ENCODE measurements around the gene CCDC9B.

The CCDC9B gene

DNA sequence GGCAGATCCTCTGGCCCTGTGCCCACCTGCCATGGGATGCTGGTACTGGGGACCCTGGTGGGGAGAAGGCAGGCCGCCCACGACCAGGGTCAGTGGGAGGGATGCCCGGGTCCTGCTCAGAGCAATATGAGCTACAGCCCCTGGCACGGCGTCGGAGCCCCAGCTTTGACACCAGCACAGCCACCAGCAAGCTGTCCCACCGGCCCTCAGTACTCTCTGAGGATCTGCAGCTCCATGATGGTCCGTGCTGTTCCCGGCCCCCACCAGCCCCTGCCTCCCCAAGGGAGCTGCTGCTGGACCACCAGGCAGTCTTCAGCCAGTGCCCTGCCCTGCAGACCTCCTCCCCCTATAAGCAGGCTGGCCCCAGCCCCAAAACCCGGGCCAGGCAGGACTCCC lies 28.7 kb upstream of the CCDC9B start:
- no peak overlapping the region for H3K27ac ChIP-seq (ENCODE audit: low read depth, low read length)
- H3K36me3 ChIP-seq (ENCODE audit: control insufficient read depth, low read length) = no peaks in the 10 kb centered on the region
- peaks cover 16% of the 10 kb centered on the region for H3K4me1 ChIP-seq (ENCODE audit: control insufficient read depth, low read length)
- TF ChIP-seq EZH2phosphoT487 (IDR thresholded peaks at IDR 0.05; ENCODE audit: borderline replicate concordance, low read length) = no peak
- TF ChIP-seq, protein P1, sequence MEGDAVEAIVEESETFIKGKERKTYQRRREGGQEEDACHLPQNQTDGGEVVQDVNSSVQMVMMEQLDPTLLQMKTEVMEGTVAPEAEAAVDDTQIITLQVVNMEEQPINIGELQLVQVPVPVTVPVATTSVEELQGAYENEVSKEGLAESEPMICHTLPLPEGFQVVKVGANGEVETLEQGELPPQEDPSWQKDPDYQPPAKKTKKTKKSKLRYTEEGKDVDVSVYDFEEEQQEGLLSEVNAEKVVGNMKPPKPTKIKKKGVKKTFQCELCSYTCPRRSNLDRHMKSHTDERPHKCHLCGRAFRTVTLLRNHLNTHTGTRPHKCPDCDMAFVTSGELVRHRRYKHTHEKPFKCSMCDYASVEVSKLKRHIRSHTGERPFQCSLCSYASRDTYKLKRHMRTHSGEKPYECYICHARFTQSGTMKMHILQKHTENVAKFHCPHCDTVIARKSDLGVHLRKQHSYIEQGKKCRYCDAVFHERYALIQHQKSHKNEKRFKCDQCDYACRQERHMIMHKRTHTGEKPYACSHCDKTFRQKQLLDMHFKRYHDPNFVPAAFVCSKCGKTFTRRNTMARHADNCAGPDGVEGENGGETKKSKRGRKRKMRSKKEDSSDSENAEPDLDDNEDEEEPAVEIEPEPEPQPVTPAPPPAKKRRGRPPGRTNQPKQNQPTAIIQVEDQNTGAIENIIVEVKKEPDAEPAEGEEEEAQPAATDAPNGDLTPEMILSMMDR (IDR thresholded peaks at IDR 0.05; ENCODE audit: low read depth, low read length, poor library complexity, severe bottlenecking) = no peak
- no peaks in the 10 kb centered on the region for H3F3A ChIP-seq (ENCODE audit: control insufficient read depth, insufficient read depth)
- H3K4me3 ChIP-seq (ENCODE audit: low read length) = no peak overlapping the region
- H3K79me2 ChIP-seq (ENCODE audit: control insufficient read depth, low read length) = no peaks in the 10 kb centered on the region
- H3K4me2 ChIP-seq (ENCODE audit: low read length) = no peak overlapping the region
- H3K9me3 ChIP-seq (ENCODE audit: control insufficient read depth, insufficient read depth, low read length) = no peaks in the 10 kb centered on the region
- H3K27me3 ChIP-seq (ENCODE audit: control insufficient read depth, low read length) = peaks cover 6% of the 10 kb centered on the region; the same call in 1 of the 2 replicates
- no peaks in the 10 kb centered on the region for H4K20me1 ChIP-seq (ENCODE audit: control insufficient read depth, insufficient read depth, low read depth, low read length)
- H3K9me2 ChIP-seq (replicated peaks; ENCODE audit: control insufficient read depth, low read length) = no peaks in the 10 kb centered on the region

DNA sequence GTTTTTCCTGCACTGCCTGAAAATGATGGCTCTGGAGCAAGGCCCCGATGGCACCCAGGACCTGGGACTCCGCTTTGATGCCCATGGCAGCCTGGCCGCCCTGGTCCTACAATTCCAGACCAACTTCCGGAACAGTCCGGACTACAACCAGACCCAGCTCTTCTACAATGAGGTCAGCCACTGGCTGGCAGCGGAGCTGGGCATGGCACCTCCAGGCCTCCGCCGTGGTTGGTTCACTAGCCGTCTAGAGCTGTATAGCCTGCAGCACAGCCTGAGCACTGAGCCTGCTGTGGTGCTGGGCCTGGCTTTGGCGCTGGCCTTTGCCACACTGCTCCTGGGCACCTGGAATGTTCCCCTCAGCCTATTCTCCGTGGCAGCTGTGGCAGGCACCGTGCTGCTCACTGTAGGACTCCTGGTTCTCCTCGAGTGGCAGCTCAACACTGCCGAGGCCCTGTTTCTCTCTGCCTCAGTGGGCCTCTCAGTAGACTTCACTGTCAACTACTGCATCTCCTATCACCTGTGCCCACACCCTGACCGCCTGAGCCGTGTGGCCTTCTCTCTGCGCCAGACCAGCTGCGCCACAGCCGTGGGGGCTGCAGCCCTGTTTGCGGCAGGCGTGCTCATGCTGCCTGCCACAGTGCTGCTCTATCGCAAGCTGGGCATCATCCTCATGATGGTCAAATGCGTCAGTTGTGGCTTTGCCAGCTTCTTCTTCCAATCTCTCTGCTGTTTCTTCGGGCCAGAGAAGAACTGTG lies 28.2 kb upstream of the CCDC9B start:
- Histone ChIP-seq H3K4me3 (ENCODE audit: low read length) (peak overlapping the region; percentile 58; the same call in 1 of the 2 replicates), H3F3A (ENCODE audit: control insufficient read depth, insufficient read depth) (no peaks in the 10 kb centered on the region), H3K4me2 (ENCODE audit: low read length) (peak overlapping the region; percentile 79), H3K9me2 (replicated peaks; ENCODE audit: control insufficient read depth, low read length) (no peaks in the 10 kb centered on the region), H3K9me3 (ENCODE audit: control insufficient read depth, insufficient read depth, low read length) (no peaks in the 10 kb centered on the region), H3K79me2 (ENCODE audit: control insufficient read depth, low read length) (no peaks in the 10 kb centered on the region), H3K4me1 (ENCODE audit: control insufficient read depth, low read length) (peaks cover 16% of the 10 kb centered on the region), H3K27ac (ENCODE audit: low read depth, low read length) (no peak overlapping the region), H3K27me3 (ENCODE audit: control insufficient read depth, low read length) (peaks cover 6% of the 10 kb centered on the region; the same call in 1 of the 2 replicates), H4K20me1 (ENCODE audit: control insufficient read depth, insufficient read depth, low read depth, low read length) (no peaks in the 10 kb centered on the region), H3K36me3 (ENCODE audit: control insufficient read depth, low read length) (no peaks in the 10 kb centered on the region)
- TF ChIP-seq, protein P1 (IDR thresholded peaks at IDR 0.05; ENCODE audit: low read depth, low read length, poor library complexity, severe bottlenecking) = no peak
- TF ChIP-seq EZH2phosphoT487 (IDR thresholded peaks at IDR 0.05; ENCODE audit: borderline replicate concordance, low read length) = no peak

DNA sequence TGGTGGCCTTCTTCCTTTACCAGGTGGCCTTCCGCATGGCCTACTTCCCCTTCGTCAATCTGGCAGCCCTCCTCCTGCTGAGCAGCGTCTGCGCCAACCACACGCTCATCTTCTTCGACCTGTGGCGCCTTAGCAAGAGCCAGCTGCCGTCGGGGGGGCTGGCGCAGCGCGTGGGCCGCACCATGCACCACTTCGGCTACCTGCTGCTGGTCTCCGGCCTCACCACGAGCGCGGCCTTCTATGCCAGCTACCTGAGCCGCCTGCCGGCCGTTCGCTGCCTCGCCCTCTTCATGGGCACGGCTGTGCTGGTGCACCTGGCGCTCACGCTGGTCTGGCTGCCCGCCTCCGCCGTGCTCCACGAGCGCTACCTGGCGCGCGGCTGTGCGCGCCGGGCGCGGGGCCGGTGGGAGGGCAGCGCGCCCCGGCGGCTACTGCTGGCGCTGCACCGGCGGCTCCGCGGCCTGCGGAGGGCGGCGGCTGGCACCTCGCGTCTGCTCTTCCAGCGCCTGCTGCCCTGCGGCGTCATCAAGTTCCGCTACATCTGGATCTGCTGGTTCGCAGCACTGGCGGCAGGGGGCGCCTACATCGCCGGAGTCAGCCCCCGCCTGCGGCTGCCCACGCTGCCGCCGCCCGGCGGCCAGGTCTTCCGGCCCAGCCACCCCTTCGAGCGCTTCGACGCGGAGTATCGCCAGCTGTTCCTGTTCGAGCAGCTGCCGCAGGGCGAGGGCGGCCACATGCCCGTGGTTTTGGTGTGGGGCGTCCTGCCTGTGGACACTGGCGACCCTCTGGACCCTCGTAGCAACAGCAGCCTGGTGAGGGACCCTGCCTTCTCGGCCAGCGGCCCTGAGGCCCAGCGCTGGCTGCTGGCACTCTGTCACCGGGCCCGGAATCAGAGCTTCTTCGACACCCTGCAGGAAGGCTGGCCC lies 27.2 kb upstream of the CCDC9B start:
- peaks cover 16% of the 10 kb centered on the region for H3K4me1 ChIP-seq (ENCODE audit: control insufficient read depth, low read length)
- no peaks in the 10 kb centered on the region for H3F3A ChIP-seq (ENCODE audit: control insufficient read depth, insufficient read depth)
- H3K9me3 ChIP-seq (ENCODE audit: control insufficient read depth, insufficient read depth, low read length) = no peaks in the 10 kb centered on the region
- TF ChIP-seq EZH2phosphoT487 (IDR thresholded peaks at IDR 0.05; ENCODE audit: borderline replicate concordance, low read length) = no peak
- TF ChIP-seq, protein P1 (IDR thresholded peaks at IDR 0.05; ENCODE audit: low read depth, low read length, poor library complexity, severe bottlenecking) = peak; percentile 76
- H3K27ac ChIP-seq (ENCODE audit: low read depth, low read length) = no peak overlapping the region
- H3K27me3 ChIP-seq (ENCODE audit: control insufficient read depth, low read length) = peaks cover 6% of the 10 kb centered on the region; the same call in 1 of the 2 replicates
- H3K4me2 ChIP-seq (ENCODE audit: low read length) = peak overlapping the region; percentile 79
- no peaks in the 10 kb centered on the region for H3K79me2 ChIP-seq (ENCODE audit: control insufficient read depth, low read length)
- H4K20me1 ChIP-seq (ENCODE audit: control insufficient read depth, insufficient read depth, low read depth, low read length) = no peaks in the 10 kb centered on the region
- peak overlapping the region; percentile 74 for H3K4me3 ChIP-seq (ENCODE audit: low read length)
- H3K9me2 ChIP-seq (replicated peaks; ENCODE audit: control insufficient read depth, low read length) = no peaks in the 10 kb centered on the region
- H3K36me3 ChIP-seq (ENCODE audit: control insufficient read depth, low read length) = no peaks in the 10 kb centered on the region
